ENCODE data around the gene ITGB6.

GRCh38 chr2:160207804-160208654, 8.0 kb upstream of the ITGB6 start:
- no peak for TF ChIP-seq CTCF (IDR thresholded peaks at IDR 0.05; ENCODE audit: control extremely low read depth in 1 of 3, insufficient read depth in 1 of 3, low read depth in 1 of 3, low read length in 3 of 3)
- TF ChIP-seq JUND (IDR thresholded peaks at IDR 0.05; ENCODE audit: low read length): no peak
- no peak for TF ChIP-seq MAFK (IDR thresholded peaks at IDR 0.05; ENCODE audit: low read depth, low read length)
- no peak for TF ChIP-seq EZH2 (IDR thresholded peaks at IDR 0.05; ENCODE audit: low read depth, low read length, severe bottlenecking)
- TF ChIP-seq CTBP2 (IDR thresholded peaks at IDR 0.05; ENCODE audit: borderline replicate concordance, insufficient read depth, insufficient read length, low read length): no peak
- no peak for TF ChIP-seq FOSL1 (IDR thresholded peaks at IDR 0.05; ENCODE audit: insufficient read depth, low read depth, low read length)
- no peak for TF ChIP-seq YY1 (IDR thresholded peaks at IDR 0.05; ENCODE audit: low read depth, low read length)
- TF ChIP-seq SAP30 (IDR thresholded peaks at IDR 0.05; ENCODE audit: insufficient read depth, insufficient replicate concordance, low read length): no peak

Measured in H1 (cell line).